ENCODE data around the gene MAP1LC3A. TPM values are rescaled to one million over a fixed set of nuclear protein-coding genes. Genes with fewer than 3 reads are reported as not detected.

The MAP1LC3A gene
- total RNA-seq, 1 donor from 2014 or later = 83.9 TPM

DNA sequence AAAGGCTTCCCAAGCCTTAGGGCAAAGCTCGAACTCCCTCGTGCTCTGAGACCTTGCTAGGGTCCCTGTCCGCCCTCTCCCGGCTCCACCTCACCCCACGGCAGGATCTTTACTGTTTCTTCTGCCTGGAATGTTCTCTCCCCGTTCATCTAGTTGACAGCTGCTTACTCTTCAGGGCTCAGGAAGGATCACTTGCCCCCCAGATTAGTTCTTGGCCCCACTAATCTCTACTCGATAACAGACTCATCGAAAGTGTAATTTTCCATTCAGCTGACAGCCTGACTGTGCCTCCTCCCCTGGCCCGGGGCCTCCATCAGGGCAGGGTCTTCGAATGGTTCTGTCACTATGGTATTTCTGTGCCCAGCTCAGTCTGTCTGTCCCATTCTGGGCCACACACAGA, 3.1 kb downstream of the MAP1LC3A start:
- Mint-ChIP-seq H3K27ac (peak overlapping the region; percentile 87), H3K36me3 (peaks cover 11% of the 10 kb centered on the region), H3K4me1 (ENCODE audit: unreplicated experiment) (peaks cover 19% of the 10 kb centered on the region), H3K9me3 (no peaks in the 10 kb centered on the region), H3K27me3 (no peaks in the 10 kb centered on the region), H3K4me3 (peak overlapping the region; percentile 68)
- TF ChIP-seq, protein P1, sequence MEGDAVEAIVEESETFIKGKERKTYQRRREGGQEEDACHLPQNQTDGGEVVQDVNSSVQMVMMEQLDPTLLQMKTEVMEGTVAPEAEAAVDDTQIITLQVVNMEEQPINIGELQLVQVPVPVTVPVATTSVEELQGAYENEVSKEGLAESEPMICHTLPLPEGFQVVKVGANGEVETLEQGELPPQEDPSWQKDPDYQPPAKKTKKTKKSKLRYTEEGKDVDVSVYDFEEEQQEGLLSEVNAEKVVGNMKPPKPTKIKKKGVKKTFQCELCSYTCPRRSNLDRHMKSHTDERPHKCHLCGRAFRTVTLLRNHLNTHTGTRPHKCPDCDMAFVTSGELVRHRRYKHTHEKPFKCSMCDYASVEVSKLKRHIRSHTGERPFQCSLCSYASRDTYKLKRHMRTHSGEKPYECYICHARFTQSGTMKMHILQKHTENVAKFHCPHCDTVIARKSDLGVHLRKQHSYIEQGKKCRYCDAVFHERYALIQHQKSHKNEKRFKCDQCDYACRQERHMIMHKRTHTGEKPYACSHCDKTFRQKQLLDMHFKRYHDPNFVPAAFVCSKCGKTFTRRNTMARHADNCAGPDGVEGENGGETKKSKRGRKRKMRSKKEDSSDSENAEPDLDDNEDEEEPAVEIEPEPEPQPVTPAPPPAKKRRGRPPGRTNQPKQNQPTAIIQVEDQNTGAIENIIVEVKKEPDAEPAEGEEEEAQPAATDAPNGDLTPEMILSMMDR (conservative IDR thresholded peaks at IDR 0.05) = no peak
- no peak for DNase-seq (ENCODE audit: extremely low spot score, unreplicated experiment)

DNA sequence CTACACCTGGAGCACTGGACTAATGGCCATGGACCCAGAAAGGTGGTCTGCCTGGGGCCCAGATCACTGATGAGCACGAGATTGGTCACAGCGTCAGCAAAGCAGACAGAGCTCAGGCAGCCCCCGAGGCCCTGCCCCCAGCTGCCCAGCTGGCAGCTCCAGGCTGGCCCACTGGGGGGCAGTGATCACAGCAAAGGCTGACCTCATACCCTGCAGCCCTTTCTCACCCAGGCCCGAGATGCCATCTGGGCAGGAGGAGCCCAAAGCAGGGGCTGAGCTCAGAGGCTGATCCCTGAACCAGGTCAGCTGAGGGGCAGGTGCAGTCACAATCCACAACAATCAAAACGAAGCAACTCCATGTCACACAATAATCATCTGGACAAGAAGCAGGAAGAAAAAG, 4.1 kb downstream of the MAP1LC3A start:
- TF ChIP-seq, protein P1 (conservative IDR thresholded peaks at IDR 0.05) = peak; percentile 64
- peaks cover 11% of the 10 kb centered on the region for H3K36me3 Mint-ChIP-seq
- no peaks in the 10 kb centered on the region for H3K9me3 Mint-ChIP-seq
- no peak overlapping the region for H3K4me3 Mint-ChIP-seq
- H3K4me1 Mint-ChIP-seq (ENCODE audit: unreplicated experiment) = peaks cover 28% of the 10 kb centered on the region
- peak overlapping the region; percentile 87 for H3K27ac Mint-ChIP-seq
- no peaks in the 10 kb centered on the region for H3K27me3 Mint-ChIP-seq
- DNase-seq (ENCODE audit: extremely low spot score, unreplicated experiment) = no peak

DNA sequence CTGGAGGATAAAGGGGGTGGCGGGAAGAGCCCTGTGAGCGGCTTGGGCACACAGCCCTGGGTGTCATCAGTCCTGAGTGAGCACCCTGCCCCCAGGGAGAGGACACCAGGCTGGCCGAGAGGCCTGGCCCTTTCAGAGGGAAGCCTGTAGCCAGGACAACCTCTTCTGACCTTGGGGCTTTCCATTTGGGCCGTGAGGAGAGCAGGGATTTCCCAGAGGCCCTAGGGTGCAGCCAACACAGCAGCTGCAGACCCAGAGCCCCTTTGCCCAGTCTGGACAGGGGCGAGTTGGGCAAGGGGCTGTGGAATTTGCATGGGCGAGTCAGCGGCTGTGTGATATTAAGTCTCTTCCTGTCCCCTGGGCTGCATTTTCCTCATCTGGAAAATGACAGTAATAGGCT, 6.3 kb downstream of the MAP1LC3A start:
- Mint-ChIP-seq H3K4me3 (no peak overlapping the region), H3K36me3 (peaks cover 11% of the 10 kb centered on the region), H3K4me1 (ENCODE audit: unreplicated experiment) (peaks cover 25% of the 10 kb centered on the region), H3K9me3 (no peaks in the 10 kb centered on the region), H3K27me3 (no peaks in the 10 kb centered on the region), H3K27ac (no peak overlapping the region)
- DNase-seq (ENCODE audit: extremely low spot score, unreplicated experiment) = no peak
- TF ChIP-seq, protein P1 (conservative IDR thresholded peaks at IDR 0.05) = no peak

DNA sequence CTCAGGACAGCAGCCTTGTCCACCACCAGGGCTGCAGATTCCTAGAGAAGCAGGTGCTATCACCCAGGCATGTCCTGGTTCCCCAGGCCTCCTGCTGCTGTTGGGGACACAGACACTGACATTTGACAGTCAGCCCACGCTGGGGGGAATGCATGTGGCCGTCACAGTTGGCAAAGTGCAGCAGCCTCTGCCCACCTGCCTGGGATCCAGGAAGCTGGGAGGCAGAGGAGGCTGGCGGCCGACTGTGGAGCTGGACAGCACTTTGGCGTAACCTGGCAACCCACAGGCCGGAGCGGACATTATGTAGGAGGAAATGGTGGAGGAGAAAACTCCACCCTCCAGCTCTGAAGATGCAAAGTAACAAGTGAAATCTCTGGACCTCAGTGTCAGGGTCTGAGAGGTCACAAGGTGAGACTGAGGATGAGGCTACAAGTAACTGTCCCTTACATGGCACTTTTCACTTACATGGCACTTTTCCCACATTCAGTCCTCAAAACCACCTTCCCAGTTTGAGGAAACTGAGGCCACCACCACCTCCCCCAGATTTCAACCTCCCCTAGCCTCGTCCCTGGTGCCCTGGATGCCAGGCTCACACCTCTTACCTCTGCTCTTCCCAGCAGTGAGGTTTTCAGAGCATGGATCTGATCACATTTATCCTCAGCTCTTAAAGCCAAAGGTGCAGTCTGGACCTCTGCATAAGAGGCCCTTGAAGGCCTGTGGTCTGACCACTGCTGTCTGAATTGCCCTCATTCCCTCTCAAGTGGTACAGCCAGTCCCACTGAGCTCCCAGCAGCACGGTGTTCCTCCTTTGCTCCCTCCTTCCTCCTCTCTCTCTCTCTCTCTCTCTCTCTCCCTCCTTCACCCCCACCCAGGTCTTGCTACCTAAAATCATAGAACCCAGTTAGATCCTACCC, 8.7 kb downstream of the MAP1LC3A start:
- Mint-ChIP-seq H3K4me3 (no peak overlapping the region), H3K4me1 (ENCODE audit: unreplicated experiment) (peaks cover 34% of the 10 kb centered on the region), H3K9me3 (no peaks in the 10 kb centered on the region), H3K27ac (peak overlapping the region; percentile 40), H3K27me3 (no peaks in the 10 kb centered on the region), H3K36me3 (peaks cover 10% of the 10 kb centered on the region)
- no peak for DNase-seq (ENCODE audit: extremely low spot score, unreplicated experiment)
- TF ChIP-seq, protein P1 (conservative IDR thresholded peaks at IDR 0.05) = no peak

DNA sequence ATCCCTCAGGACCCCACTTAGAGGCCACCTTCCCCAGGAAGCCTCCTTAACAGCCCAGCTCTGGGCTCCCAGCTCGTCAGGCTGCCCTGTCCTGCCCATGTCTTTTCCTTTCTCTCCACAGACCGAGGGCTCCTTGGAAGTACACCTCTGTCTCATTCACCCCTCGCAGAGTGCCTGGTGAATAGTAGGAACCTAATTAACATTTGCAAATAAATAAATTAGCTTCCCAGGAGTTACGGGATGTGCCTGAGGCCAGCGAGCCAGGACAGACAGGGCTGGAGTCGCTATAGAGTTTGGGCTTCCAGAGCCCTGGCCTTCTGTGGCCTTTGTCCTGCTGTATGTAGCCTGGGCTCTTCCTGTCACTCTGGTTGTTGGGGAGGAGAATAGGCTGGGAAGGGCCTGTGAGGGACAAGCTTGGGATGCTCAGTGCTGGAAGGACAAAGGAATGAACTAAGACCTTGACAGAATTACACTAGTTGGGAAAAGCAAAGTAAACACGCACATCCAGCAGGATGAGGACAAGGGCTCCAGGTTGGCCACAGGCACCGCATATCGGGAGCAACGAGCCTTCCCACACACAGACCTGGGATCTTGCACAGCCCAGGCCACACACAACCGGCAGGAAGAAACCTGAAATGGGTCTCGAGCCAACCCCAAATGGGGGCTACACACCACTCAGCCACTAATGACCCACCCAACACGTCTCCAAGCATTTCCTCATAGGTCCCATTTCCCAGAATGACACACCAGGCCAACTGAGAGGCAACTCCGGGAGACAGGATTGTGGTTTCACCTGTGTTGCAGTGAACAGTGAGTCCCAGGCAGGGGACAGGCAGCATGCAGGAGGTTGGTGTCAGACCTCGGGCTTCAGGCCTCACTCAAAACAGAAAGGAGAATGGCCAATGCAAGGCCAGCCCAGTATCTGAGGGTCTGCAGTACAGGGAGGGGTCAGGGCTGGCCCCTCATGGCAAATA, 9.7 kb downstream of the MAP1LC3A start:
- Mint-ChIP-seq H3K27me3 (no peaks in the 10 kb centered on the region), H3K36me3 (peaks cover 16% of the 10 kb centered on the region), H3K9me3 (no peaks in the 10 kb centered on the region), H3K27ac (peak overlapping the region; percentile 42), H3K4me3 (no peak overlapping the region), H3K4me1 (ENCODE audit: unreplicated experiment) (peaks cover 34% of the 10 kb centered on the region)
- DNase-seq (ENCODE audit: extremely low spot score, unreplicated experiment) = no peak
- TF ChIP-seq, protein P1 (conservative IDR thresholded peaks at IDR 0.05) = no peak

All from type B pancreatic cell (in vitro differentiated cells).